Lower leg skin (tissue), 4 donors: ENCODE data around the gene KLHL2. TPM values are rescaled to one million over a fixed set of nuclear protein-coding genes. Genes with fewer than 3 reads are reported as not detected.

Experiments
- DNase-seq, 2 donors: peaks; one replicate each; pipeline ENCODE4 v3.0.0-alpha.2; 2019; ENCODE audit warnings: low spot score in 2 of 2
- H3K4me3 ChIP-seq: fragments of 200-600 bp; sonication (generic); 2 replicates; pipeline ENCODE4 v1.5.1; 2017; ENCODE audit warnings: mild to moderate bottlenecking, low read depth; ENCODE audit not compliant: poor library complexity, severe bottlenecking
- CTCF ChIP-seq, 3 donors: fragments of 450-650 bp; IDR thresholded peaks; one replicate each; pipeline ENCODE4 v1.5.1; 2016; ENCODE audit warnings: antibody characterized with exemption in 3 of 3, mild to moderate bottlenecking in 3 of 3, moderate library complexity in 2 of 3
- POLR2A ChIP-seq, 2 donors: fragments of 450-650 bp; IDR thresholded peaks; one replicate each; pipeline ENCODE4 v1.6.1; 2016 to 2017; ENCODE audit warnings: antibody characterized with exemption in 2 of 2, mild to moderate bottlenecking in 1 of 2, moderate library complexity in 1 of 2
- WGBS, 2 donors: methylation state at CpG; one replicate each; pipeline ENCODE4 v1.1.5; 2018; 5-methylcytosine and 5-hydroxymethylcytosine counted together
- intact Hi-C: fragments of 100-400 bp; cut with DNase I; formaldehyde crosslinking; loops from one replicate; pipeline ENCODE4 v1.15.0; 2023; ENCODE audit warnings: low total_unique reads
- total RNA-seq, 4 donors: library from RNA; depleted of rRNA; stranded (reverse); fragments of >200 nt; gene quantifications; one replicate each; pipeline ENCODE4 v1.1.0, GENCODE V29; 2016

Gene KLHL2
- total RNA-seq, 4 donors from 2014 or later: 15.1 to 15.9 (median 15.7) TPM

GRCh38 chr4:165289423-165289785, 82.0 kb downstream of the KLHL2 start:
- no peak overlapping the region for H3K4me3 ChIP-seq
- no peak for DNase-seq
- no peak for TF ChIP-seq CTCF (IDR thresholded peaks at IDR 0.05)
- no peak for TF ChIP-seq POLR2A (IDR thresholded peaks at IDR 0.05)
- intact Hi-C loops: no loop called here

GRCh38 chr4:165293061-165293460, 85.7 kb downstream of the KLHL2 start:
- TF ChIP-seq POLR2A (IDR thresholded peaks at IDR 0.05): no peak
- no peak for TF ChIP-seq CTCF (IDR thresholded peaks at IDR 0.05)
- WGBS, 2 donors: 97 to 98% methylated on average over 6 of the region's 6 CpGs
- intact Hi-C loops: no loop called here
- H3K4me3 ChIP-seq: no peak overlapping the region
- DNase-seq: no peak

DNA sequence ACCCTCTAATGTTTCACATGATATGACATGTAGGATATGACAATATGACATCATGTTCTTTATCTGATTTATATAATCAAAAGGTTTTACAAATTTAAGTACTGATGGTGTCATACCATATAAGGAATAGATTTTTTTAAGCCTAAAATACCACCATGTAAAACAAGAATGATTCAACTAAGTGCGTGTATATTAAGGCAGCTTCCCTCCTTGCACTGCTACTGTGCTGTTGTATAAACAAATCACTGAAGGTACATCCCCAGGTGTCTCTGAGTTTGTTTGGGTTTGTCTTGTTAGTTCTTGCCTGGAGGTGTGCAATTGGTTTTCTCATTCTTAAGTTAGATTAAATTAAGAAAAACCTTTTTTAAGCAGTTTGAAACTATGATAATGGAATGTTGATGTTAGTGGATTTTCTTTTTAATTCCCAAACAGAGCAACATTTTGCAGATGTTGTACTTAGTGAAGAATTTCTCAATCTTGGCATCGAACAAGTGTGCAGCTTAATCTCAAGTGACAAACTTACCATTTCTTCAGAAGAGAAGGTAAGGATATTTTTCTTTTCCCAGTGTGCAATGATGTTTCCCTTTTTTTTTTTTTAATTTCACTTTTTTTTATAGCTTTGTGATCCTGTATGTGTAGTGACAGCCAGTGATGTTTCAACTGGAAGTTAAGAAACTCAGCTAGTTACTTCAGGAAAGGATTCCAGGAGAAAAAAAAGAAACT, 86.7 kb downstream of the KLHL2 start:
- WGBS, 2 donors: 68 to 73% methylated on average over 2 of the region's 2 CpGs
- intact Hi-C loops: no loop called here

GRCh38 chr4:165294907-165295306, 87.5 kb downstream of the KLHL2 start:
- intact Hi-C loops: no loop called here
- TF ChIP-seq POLR2A (IDR thresholded peaks at IDR 0.05) (no peak), CTCF (IDR thresholded peaks at IDR 0.05) (no peak)
- no peak overlapping the region for H3K4me3 ChIP-seq
- DNase-seq: no peak
- WGBS, 2 donors: 60 to 61% methylated on average over 5 of the region's 5 CpGs

More for the DNA sequence above, 86.7 kb downstream of the KLHL2 start:
- no peak for DNase-seq
- TF ChIP-seq POLR2A (IDR thresholded peaks at IDR 0.05) (no peak), CTCF (IDR thresholded peaks at IDR 0.05) (no peak)
- no peak overlapping the region for H3K4me3 ChIP-seq

DNA sequence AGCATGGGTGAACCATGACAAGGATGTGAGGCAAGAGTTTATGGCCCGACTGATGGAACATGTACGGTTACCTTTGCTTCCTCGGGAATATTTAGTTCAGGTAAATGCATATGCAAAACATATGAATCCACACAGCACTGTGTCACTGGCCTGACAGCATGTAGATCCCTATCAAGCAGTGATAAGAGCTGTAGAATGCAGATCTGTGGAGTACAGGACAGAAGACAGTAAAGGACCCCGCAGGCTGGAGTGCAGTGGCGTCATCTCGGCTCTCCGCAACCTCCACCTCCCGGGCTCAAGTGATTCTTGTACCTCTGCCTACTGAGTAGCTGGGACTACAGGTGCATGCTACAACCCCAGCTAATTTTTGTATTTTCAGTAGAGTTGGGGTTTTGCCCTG, 90.3 kb downstream of the KLHL2 start:
- WGBS, 2 donors: 92 to 94% methylated on average over 8 of the region's 8 CpGs
- intact Hi-C loops: no loop called here
- no peak overlapping the region for H3K4me3 ChIP-seq
- DNase-seq: no peak
- TF ChIP-seq CTCF (IDR thresholded peaks at IDR 0.05) (no peak), POLR2A (IDR thresholded peaks at IDR 0.05) (no peak)
